DMS79 (cell line): ENCODE measurements around the gene PRKG1.
"Not testable (repeated sequence)": the region's sequence is repeated elsewhere in the genome, so short reads cannot be mapped to it uniquely, and the experiment has no call there.

Experiments used
- DNase-seq: peaks from one replicate; lab custom pipeline; 2025; lab: John Stamatoyannopoulos, UW

PRKG1 gene

DNA sequence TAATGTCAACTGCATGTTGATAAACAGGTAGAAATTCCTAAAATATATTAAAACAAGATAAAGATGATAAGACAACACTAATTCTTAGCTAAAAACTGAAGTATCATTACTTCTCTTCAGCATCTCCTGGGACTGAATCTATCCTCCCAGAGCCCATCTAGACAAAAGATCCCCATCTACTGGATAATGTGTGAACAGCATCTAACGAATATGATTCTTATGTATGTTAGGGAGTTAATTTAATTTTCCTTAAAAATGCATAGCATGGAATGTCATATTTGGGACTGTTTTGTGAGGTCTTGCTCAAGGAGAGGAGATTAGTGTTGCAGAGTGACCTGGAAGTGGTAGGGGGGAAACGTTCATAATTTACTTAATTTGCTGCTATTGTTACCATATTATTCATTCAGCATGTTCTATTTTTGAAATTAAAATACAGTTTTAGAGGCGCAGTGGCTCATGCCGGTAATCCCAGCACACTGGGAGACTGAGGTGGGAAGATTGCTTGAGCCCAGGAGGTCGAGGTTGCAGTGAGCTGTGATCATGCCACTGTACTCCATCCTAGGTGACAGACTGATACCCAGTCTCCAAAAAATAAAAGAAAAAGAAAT is 930.2 kb downstream of the PRKG1 start:
- DNase-seq = no peak

DNA sequence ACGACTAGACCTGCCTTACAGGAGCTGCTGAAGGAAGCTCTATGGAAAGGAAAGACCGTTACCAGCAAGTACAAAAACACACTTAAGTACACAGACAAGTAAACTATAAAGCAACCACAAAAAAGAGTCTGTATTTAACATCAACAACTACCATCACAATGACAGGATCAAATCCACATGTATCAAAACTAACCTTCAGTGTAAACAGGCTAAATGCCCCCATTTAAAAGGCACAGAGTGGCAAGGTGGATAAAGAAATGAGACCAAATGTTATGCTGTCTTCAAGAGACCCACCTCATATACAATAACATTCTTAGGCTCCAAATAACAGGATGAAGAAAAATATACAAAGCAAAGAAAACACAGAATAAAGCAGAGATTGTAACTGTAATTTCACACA is 932.8 kb downstream of the PRKG1 start:
- no peak for DNase-seq

DNA sequence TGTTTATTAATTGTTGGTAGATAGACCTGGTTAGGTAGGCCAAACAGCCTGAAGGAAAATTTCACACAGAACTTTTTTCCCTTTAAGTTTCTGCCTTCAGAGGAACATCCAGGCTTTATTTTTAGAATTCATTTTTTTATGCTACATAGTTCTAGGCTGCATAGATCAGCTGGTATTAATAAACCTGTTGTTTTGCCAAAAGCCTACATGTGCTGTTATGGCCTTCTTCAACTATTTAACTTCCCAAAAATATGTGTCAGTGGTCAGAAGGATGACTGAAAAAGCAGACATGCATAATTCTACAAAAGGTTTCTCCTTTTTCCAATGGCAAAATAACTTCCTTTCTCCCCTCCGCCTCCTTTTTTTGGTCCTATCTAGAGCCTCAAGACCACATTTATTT is 936.8 kb downstream of the PRKG1 start:
- DNase-seq = no peak

DNA sequence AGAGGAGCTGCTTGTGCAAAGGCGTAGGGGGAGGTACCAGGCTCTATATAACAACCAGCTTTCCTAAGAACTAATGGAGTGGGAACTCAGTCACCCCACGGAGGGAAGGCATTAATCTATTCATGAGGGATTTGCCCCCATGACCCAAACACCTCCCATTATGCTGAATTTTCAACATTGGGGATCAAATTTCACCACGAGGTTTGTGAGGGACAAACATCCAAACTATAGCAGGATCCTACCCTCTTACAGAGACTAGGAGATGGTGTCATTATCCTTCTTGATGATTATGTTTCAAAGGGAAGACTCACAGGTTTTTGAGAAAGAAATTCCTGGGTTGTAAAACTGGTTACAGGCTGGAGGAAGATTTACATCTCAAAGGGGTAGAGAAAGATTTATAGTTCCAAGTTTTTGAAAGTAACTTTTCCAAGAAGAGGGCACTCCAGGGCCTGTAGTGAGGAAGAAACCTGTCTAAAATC is 944.8 kb downstream of the PRKG1 start:
- no peak for DNase-seq

DNA sequence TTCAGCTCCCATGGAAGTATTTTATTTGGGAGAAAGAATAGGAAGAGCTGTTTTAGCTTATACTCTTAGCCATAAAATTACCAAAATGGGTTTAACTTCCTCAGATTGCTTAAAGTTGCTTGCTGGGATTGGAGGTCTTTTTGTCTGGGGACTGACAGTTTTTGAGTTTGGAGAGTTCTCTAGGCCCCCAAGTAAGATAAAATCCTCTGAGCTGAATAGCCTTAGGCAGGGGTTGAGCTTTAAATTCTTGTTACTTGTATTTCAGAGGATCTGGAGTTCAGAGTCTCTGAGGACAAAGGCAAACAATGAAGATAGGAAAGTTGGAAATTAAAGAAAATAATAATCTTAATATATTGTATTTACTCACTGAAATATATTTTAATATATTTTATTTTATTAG is 945.4 kb downstream of the PRKG1 start:
- DNase-seq = no peak

DNA sequence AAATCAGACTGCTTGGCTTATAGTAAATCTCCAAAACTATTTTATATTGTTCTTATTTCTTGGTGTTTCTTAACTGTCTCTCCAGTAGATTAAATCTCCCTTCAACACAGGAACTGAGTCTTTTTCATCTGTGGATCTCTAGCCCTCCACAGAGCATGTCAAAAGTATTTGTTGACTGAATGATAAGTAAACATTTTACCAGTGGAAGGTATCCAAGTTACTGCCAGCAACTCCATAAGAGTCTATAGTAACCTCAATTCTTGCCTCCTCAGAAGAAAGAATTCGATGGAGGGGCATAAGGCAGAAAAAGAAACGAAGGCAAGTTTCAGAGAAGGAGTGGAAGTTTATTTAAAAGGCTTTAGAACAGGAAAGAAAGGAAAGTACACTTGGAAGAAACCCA is 945.9 kb downstream of the PRKG1 start:
- DNase-seq = no peak

DNA sequence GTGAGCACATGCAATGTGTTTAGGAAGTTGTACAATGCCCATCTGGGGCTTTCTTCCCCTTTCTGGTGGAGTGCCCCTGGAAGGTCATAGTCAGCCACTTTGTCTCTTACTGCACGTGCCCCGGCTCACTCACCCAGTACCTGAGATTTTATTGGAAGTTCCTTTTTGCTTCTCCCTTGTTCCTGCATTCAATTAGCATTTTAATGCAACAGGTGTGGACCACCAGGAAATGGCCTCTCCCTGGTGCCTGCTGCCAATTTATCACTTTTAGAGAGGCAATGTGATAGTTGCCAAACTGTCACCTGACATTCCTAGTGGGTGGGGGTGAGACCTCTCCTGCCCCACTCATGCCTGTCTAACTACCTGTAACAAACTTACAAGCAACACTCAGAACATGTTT is 946.4 kb downstream of the PRKG1 start:
- DNase-seq = no peak

DNA sequence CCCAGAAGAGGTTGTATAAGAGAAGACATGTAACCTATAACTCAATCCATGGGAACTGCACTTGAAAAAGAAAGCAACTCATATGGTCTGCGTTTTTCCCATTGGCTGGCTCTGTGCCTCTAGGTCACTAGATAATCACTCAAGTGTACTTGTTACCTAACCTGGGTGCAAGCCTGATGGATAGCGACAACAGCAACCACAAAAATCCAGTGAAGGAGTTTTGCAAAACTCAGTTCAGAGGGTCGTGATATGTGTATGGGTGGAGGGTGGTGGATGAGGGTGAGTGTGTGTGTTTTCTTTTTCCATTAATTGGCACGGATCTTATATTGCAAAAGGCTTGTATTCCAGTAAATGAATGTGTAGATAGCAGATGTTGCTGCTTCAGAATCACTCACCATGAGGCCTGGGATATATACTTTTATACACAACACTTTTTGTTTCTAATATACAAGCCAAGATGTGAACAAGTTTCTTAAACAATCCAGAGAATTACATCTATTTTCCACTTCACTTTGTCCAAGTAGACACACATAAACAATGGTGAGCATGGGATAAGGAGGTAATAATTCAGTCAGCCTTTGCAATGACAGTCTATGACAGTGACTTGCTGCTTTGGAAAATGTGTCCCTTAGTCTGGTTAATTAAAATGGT is 952.9 kb downstream of the PRKG1 start:
- DNase-seq = no peak

DNA sequence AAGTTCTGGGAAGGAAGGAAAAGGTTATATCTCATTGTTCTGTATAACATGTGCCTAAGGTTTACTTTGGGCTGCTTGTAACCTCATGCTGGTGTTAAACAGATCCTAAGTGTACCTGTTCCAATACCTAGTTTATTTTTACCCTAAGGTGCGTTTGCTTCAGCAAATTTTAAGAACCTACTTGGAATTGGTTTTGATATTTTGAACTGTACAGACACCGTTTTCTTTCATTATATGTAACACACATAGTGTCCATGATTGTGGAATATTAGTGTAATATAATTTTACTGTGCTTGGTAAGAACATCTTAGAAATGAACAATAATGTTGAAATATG is 954.2 kb downstream of the PRKG1 start:
- no peak for DNase-seq

DNA sequence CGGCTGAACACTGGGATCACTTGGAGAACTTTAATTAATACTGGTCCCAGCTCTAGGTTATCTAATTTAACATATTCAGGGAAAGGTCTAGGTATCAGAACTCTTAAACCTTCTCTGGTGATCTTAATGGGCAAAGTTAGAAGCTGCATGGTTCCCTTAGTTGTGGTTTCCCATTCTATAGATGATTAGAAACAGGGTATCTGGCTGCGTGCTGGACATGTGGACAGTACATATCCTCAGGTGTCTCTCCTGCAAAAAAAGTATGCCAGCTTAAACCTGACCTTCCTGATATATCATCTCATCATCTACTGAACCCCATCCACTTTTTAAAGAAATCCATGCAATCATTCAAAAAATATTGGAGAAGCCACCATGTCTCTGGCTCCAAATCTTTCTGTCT is 955.3 kb downstream of the PRKG1 start:
- DNase-seq = no peak

DNA sequence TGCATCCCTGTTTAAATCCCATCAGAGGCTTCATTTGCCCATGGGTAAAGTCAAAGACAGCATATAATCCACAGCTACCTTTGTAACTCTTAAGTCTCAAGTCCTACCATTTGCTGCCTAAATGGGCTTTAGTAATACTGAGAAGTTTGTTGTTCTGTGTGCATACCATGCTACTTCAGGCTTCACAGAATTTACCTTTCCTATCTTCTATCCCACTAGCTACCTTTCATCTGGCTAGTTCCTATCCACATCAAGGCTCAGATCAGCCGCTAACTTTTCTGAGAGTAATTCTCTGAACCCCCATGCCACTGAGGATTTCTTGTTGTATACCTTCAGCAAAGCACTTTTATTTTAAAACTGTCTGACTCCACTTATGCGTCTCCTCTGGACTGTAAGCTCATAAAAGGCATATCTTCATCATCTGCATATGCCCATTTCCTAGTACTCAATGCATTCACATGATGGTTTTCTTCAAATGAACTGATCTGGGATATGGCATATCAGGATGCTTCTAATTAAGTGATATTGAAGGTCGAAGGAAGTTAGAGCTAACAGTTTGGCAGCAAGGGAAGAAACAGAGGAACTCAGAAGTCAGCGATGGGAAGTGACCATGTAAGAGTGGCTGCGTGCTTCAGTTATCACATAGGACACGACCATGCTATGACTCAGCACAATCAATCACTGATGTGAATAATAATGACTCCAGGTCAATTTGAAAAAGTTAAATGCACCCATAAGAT is 955.9 kb downstream of the PRKG1 start:
- no peak for DNase-seq

DNA sequence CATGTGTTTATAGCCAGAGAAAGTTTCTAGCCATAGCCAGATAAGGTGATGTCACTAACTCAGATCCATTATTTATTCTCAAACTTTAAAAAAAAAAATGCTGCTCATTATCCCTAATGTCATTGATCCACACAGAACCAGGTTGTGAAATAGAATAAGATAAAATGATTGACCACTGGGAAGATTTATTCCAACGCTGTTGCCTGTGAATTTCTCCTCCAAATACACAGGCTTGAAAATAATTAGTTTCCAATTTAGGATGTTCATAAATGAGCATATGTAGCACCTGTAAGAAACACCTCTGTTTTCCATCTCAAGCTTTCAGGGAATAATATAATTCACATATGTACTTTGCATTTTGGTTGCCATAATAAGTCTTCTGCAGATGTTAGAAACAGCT is 956.7 kb downstream of the PRKG1 start:
- no peak for DNase-seq

DNA sequence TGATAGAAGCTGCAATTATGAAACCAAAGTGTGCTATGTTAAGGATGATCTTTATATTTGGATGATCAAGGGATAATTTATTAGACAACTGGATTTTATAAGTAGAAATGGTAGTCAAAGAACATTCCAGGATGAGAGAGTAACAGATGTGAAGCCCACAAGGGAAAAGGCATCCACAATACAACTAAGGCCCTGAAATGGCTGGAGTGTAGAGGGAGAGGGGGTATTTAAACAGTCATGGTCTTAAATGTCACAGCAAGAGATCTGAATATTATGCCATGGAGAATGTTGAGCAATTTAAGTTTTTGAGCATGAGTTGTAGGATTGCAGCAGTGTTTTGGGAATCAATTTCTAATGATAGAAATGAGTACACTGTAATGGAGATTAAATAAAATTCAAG is 957.5 kb downstream of the PRKG1 start:
- DNase-seq = no peak

DNA sequence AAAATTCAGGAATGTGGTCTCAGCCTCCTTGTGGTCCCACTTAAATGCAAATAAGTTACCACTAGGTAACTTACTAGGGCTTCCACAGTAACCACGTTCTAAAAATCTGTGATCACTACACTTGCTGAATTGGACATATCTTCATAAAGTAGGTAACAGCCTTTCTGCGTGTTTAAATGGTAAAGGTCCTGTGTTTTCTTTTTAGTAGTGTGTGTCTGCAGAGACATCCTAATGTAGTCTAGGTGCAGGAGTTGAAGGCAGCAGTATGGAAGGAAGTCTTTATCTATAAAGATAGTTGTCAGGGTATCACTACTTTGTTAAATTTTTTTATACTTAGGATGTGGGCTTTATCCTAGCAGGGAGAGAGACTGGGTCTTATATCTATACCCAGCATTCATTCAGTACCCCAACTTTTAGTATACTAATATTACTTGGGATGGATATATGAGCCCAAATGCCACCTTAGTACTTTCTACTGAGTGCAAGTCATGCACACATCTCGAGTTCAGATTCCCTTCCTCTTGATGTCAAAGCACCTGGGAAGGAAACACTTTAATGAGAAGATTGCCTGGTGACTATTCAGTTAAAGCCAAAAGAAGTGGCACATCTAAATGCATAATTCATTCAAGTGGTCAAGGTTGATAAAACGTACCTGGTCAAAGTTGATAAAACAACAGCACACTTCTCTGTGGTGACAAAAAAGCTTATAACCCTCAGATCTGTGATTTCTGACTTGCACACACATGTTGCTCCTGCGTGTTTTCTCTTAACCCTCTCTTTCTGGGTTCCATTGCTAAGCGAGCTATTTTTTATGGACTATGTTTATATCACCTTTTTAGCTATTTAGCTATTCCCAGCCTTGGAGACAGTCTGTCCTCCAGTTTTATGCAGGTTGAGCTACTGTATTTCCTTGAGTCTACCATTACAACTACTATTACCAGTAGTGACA is 958.7 kb downstream of the PRKG1 start:
- no peak for DNase-seq

DNA sequence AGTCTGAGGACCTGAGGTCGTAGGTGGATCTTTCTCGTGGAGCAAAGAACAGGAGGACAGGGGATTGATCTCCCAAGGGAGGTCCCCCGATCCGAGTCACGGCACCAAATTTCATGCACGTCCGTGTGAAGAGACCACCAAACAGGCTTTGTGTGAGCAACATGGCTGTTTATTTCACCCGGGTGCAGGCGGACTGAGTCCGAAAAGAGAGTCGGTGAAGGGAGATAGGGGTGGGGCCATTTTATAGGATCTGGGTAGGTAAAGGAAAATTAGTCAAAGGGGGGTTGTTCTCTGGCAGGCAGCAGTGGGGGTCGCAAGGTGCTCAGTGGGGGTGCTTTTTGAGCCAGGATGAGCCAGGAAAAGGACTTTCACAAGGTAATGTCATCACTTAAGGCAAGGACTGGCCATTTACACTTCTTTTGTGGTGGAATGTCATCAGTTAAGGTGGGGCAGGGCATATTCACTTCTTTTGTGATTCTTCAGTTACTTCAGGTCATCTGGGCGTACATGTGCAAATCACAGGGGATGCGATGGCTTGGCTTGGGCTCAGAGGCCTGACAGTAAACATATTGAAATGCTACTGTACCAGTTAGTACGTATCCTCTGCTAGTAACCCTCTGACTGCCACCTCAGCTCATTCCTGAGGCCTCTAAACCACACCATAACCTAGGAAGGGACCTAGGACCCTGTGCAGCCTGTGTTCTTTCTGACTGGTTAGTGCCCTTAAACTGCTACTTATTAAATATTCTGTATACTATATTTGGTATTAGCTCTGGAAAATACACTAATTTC is 964.9 kb downstream of the PRKG1 start:
- not testable (repeated sequence) for DNase-seq

DNA sequence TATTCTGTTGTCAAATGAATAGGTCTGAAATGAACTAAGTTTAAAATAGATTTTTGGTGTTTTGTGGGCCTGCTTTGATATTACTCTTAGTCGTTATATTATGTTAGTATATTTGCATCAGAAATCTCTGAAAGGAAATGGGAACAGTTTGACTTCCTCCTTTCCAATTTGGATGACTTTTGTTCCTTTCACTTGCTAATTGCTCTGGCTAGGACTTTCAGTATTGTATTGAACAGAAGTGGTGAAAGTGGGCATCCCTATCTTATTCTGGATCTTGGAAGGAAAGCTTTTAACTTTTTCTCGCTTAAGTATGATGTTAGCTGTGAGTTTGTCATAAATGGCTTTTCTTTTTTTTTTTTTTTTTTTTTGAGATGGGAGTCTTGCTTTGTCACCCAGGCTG is 966.2 kb downstream of the PRKG1 start:
- DNase-seq = no peak

DNA sequence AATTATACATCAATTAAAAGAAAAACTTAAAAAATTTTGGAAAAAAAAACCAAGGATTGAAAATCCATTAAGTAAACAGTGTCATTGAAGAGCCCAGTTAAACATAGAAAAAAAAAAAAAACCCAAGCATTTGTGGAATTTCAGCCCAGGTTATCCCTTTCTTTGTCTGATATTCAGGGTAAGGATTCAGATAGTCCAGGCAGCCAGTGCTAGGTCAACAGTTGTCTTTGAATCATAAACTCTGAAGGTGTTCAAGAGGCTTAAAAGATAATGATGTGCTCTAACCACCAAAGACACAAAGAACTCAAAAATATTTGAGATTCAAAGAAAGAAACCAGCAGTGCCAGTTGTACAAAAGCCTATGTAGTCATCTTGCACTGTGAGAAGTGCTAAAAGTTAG is 969.5 kb downstream of the PRKG1 start:
- DNase-seq = no peak

DNA sequence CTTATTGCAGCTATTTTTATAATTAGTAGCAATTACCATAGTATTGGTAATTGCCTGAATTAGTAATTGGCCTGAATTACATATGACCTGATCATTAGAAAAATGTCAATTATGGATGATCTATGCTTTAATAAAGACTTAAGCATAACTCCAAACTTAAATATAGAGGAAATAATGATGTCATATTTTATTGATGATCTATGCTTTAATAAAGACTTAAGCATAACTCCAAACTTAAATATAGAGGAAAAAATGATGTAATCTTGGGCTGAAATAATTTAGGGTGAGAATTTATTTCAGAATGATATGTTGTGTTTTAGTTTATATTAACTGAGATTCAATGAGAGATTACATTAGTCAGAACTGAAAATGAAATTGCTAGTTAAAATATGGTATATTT is 973.8 kb downstream of the PRKG1 start:
- no peak for DNase-seq

DNA sequence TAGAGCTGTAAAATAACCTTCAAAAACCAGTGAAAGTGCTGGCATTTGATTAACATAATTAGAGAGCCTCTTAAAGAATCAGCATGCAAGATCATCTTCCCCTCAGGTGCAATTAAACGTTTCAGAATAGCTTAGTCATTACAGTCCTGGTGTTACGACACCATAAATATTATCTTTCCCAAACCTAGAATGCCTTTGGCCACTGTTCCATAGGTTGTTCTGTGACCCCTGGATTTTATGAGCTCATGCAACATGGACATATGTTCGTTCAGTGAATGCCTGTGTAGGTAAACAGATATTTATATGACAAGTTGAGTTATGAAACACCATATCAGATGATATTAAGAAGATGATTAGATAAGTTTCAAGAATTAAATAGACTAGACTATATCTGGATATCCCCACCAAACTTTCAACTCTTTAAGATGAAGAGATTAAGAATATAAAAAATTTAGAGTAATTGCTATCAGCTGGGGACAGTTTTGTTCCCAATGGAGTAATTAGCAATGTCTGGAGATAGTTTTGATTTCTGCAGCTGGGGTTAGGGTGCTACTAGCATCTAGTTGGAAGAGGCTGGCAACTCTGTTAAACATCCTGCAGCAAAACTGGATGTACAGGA is 976.3 kb downstream of the PRKG1 start:
- no peak for DNase-seq

DNA sequence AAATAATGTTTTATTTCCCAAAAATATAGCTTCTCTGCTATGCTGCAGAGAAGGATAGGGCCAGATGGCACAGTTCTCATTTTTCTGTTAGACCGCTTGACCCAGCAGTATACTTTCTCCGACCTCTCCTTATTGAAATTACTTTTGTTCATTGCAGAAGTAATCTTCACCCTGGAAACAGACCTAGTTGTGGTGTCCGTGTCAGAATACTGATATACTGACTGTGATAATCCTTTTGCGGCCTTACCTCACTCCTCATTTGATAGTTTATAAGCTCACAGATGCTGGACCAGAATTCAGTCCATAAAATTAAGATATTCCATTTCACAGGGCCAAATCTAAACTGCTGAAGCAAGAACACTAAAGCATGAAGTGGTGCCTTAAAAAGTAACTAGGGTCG is 979.2 kb downstream of the PRKG1 start:
- DNase-seq = no peak

DNA sequence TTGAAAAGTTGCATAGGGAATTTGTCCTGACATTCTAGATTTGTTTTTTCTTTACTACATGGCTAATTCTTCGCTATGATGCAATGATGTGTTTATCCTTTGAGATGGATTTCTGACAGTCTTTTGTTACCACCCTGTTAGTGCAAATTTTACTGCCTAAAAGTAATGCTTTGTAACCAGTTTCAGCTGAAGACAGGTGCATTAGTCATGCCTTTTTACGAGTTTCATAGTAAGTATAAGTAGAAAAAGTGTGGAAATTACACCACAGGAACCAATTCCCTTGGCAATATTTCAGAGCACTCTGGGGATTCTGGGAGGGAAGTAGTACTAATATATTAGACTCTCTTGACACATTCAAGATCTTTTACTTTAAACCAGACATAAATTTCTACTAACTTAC is 982.0 kb downstream of the PRKG1 start:
- no peak for DNase-seq
